CD14-positive monocyte (primary cell): Measurements from ENCODE around the gene CPLANE1. TPM values are rescaled to one million over a fixed set of nuclear protein-coding genes. Genes with fewer than 3 reads are reported as not detected.

Experiments
- DNase-seq, 3 donors: peaks; one replicate each; pipeline ENCODE4 v3.0.0-alpha.2; 2011 to 2022
- H2AFZ ChIP-seq: 2 replicates; pipeline ENCODE4 v1.6.0; 2012; ENCODE audit warnings: mild to moderate bottlenecking, low read depth, low read length, inconsistent platforms; ENCODE audit not compliant: insufficient read depth, poor library complexity, severe bottlenecking
- H3K27ac ChIP-seq, 2 donors: 1 replicate in 1 of 2; 2 replicates in 1 of 2; pipeline ENCODE4 v1.5.1; 2012 to 2013; ENCODE audit warnings: low read length in 2 of 2, control low read depth in 1 of 2, inconsistent platforms in 1 of 2, low read depth in 1 of 2, mild to moderate bottlenecking in 1 of 2
- H3K27me3 ChIP-seq, 2 donors: one replicate each; pipeline versions ENCODE4 v1.6.0 to v1.6.1; 2011 to 2013; ENCODE audit warnings: low read length in 2 of 2; ENCODE audit not compliant: control insufficient read depth in 2 of 2, insufficient read depth in 2 of 2
- H3K36me3 ChIP-seq, 2 donors: replicated peaks in 1 of 2; 1 replicate in 1 of 2; 2 replicates in 1 of 2; pipeline versions ENCODE4 v1.5.1 to v1.6.1; 2012 to 2013; ENCODE audit warnings: low read length in 2 of 2, control low read depth in 1 of 2, inconsistent platforms in 1 of 2, mild to moderate bottlenecking in 1 of 2; ENCODE audit not compliant: insufficient read depth in 2 of 2, control insufficient read depth in 1 of 2
- H3K4me1 ChIP-seq, 2 donors: 1 replicate in 1 of 2; 2 replicates in 1 of 2; pipeline versions ENCODE4 v1.5.1 to v1.6.1; 2012 to 2013; ENCODE audit warnings: low read length in 2 of 2, control low read depth in 1 of 2, inconsistent platforms in 1 of 2, mild to moderate bottlenecking in 1 of 2, moderate library complexity in 1 of 2; ENCODE audit not compliant: insufficient read depth in 2 of 2, control insufficient read depth in 1 of 2
- H3K4me2 ChIP-seq: replicated peaks from 2 replicates; pipeline ENCODE3; 2012; ENCODE audit warnings: low read length, moderate library complexity, mild to moderate bottlenecking; ENCODE audit not compliant: poor library complexity, severe bottlenecking; ENCODE audit errors: extremely low read depth
- H3K4me3 ChIP-seq, 3 experiments: fragments of 200-600 bp in 1 of 3; sonication (generic) in 1 of 3; replicated peaks in 1 of 3; 1 replicate in 2 of 3; 2 replicates in 1 of 3; pipeline ENCODE4 v1.5.1; 2011 to 2013; ENCODE audit warnings: low read length in 3 of 3, mild to moderate bottlenecking in 3 of 3, control low read depth in 2 of 3, low read depth in 2 of 3, inconsistent platforms in 1 of 3, moderate library complexity in 1 of 3
- H3K79me2 ChIP-seq: 2 replicates; pipeline ENCODE4 v1.6.0; 2012; ENCODE audit warnings: mild to moderate bottlenecking, control low read depth, inconsistent platforms, low read length, moderate library complexity; ENCODE audit not compliant: insufficient read depth
- H3K9ac ChIP-seq: 2 replicates; pipeline ENCODE4 v1.6.0; 2017; ENCODE audit warnings: low read length, mild to moderate bottlenecking; ENCODE audit not compliant: insufficient read depth, poor library complexity, severe bottlenecking
- H3K9me3 ChIP-seq, 2 donors: replicated peaks in 1 of 2; 1 replicate in 1 of 2; 2 replicates in 1 of 2; pipeline versions ENCODE4 v1.5.1 to v1.6.1; 2012 to 2013; ENCODE audit warnings: low read length in 2 of 2, control low read depth in 1 of 2; ENCODE audit not compliant: control insufficient read depth in 1 of 2, insufficient read depth in 1 of 2
- H4K20me1 ChIP-seq: 2 replicates; pipeline ENCODE4 v1.6.0; 2012; ENCODE audit warnings: mild to moderate bottlenecking, low read length, control low read depth, moderate library complexity; ENCODE audit not compliant: insufficient read depth
- H3K27ac Mint-ChIP-seq, 7 donors: one replicate each; pipeline ENCODE4 v1.8.0; 2020; ENCODE audit warnings: mild to moderate bottlenecking in 7 of 7, mixed read lengths in 7 of 7, moderate library complexity in 6 of 7, inconsistent platforms in 2 of 7
- H3K27me3 Mint-ChIP-seq, 3 donors: one replicate each; pipeline ENCODE4 v1.8.0; 2021 to 2022; ENCODE audit warnings: low read depth in 3 of 3, mild to moderate bottlenecking in 3 of 3, mixed read lengths in 3 of 3, moderate library complexity in 3 of 3, inconsistent platforms in 1 of 3
- H3K36me3 Mint-ChIP-seq, 2 donors: one replicate each; pipeline ENCODE4 v1.8.0; 2020; ENCODE audit warnings: mixed read lengths in 2 of 2, inconsistent platforms in 1 of 2, mild to moderate bottlenecking in 1 of 2
- H3K4me1 Mint-ChIP-seq: one replicate; pipeline ENCODE4 v1.8.0; 2020; ENCODE audit warnings: mild to moderate bottlenecking, mixed read lengths
- H3K4me3 Mint-ChIP-seq, 2 donors: one replicate each; pipeline ENCODE4 v1.8.0; 2020; ENCODE audit warnings: mild to moderate bottlenecking in 2 of 2, mixed read lengths in 2 of 2, moderate library complexity in 1 of 2
- H3K9me3 Mint-ChIP-seq, 7 donors: one replicate each; pipeline ENCODE4 v1.8.0; 2020 to 2022; ENCODE audit warnings: mixed read lengths in 7 of 7, mild to moderate bottlenecking in 6 of 7, moderate library complexity in 6 of 7, inconsistent platforms in 2 of 7
- WGBS: methylation state at CpG from one replicate; pipeline ENCODE4 v1.1.5; 2013; ENCODE audit warnings: missing lambda C conversion rate; ENCODE audit not compliant: insufficient coverage; 5-methylcytosine and 5-hydroxymethylcytosine counted together
- intact Hi-C, 2 donors: fragments of 100-400 bp; cut with micrococcal nuclease; formaldehyde crosslinking; loops; one replicate each; pipeline versions ENCODE4 v1.15.0 to v1.15.1; 2023
- polyA plus RNA-seq, 3 donors: library from polyadenylated mRNA; depleted of rRNA in 1 of 3; unstranded in 2 of 3; stranded (reverse) in 1 of 3; fragments of 300-500 nt in 2 of 3; fragments of >200 nt in 1 of 3; fragmentation: Illumina TruSeq in 2 of 3; gene quantifications; 1 replicate in 2 of 3; 2 replicates in 1 of 3; pipeline ENCODE4 v1.2.3, GENCODE V29; 2012 to 2021
- TF ChIP-seq, protein P1 (sequence below): fragments of 200-600 bp; IDR thresholded peaks from one replicate; pipeline ENCODE4 v1.8.0; 2022; ENCODE audit warnings: antibody characterized with exemption, mild to moderate bottlenecking

CPLANE1 gene
- polyA plus RNA-seq, 3 donors = 0.25 to 1.6 (median 0.88) TPM

DNA sequence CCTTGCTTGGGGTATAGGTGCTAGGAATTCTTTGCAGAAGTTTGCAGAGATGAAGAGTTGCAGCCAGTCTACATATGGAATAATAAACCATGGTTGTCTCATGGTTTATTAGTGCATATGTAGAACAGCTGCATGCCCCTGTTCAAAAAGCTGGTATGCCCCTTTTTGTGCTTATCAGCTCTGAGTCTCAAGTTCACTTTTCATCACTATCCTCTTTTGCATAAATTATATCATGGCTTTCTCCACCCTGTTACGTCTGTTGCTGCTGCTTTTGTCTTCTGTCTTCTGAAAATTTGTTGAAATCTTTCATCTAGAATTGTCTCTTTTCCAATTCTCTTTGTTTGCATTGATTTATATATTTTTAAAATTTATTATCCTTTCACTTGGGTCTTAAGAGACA lies 172.0 kb downstream of the CPLANE1 start:
- peaks cover 0 to 3% (median 0%) of the 10 kb centered on the region in 7 donors for H3K9me3 Mint-ChIP-seq
- H3K4me1 Mint-ChIP-seq = no peaks in the 10 kb centered on the region
- H3K27ac ChIP-seq = no peak overlapping the region
- no peaks in the 10 kb centered on the region for H3K36me3 ChIP-seq
- peaks cover 0 to 2% (median 0%) of the 10 kb centered on the region in 3 donors for H3K27me3 Mint-ChIP-seq
- peaks cover 0 to 2% of the 10 kb centered on the region in 2 donors for H3K4me1 ChIP-seq
- H2AFZ ChIP-seq = no peak overlapping the region
- intact Hi-C loops = no loop called here
- no peak overlapping the region for H3K9ac ChIP-seq
- no peak overlapping the region for H3K4me3 Mint-ChIP-seq
- WGBS = no CpG with 5 or more reads among the region's 1 CpG
- no peaks in the 10 kb centered on the region for H3K79me2 ChIP-seq
- TF ChIP-seq, protein P1, sequence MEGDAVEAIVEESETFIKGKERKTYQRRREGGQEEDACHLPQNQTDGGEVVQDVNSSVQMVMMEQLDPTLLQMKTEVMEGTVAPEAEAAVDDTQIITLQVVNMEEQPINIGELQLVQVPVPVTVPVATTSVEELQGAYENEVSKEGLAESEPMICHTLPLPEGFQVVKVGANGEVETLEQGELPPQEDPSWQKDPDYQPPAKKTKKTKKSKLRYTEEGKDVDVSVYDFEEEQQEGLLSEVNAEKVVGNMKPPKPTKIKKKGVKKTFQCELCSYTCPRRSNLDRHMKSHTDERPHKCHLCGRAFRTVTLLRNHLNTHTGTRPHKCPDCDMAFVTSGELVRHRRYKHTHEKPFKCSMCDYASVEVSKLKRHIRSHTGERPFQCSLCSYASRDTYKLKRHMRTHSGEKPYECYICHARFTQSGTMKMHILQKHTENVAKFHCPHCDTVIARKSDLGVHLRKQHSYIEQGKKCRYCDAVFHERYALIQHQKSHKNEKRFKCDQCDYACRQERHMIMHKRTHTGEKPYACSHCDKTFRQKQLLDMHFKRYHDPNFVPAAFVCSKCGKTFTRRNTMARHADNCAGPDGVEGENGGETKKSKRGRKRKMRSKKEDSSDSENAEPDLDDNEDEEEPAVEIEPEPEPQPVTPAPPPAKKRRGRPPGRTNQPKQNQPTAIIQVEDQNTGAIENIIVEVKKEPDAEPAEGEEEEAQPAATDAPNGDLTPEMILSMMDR = no peak
- no peak for DNase-seq
- H3K9me3 ChIP-seq = no peaks in the 10 kb centered on the region
- no peak overlapping the region for H3K27ac Mint-ChIP-seq
- H3K4me2 ChIP-seq = no peak overlapping the region
- peaks cover 7 to 8% of the 10 kb centered on the region in 2 donors for H3K36me3 Mint-ChIP-seq
- H3K27me3 ChIP-seq = no peaks in the 10 kb centered on the region
- no peak overlapping the region for H3K4me3 ChIP-seq
- H4K20me1 ChIP-seq = no peaks in the 10 kb centered on the region

DNA sequence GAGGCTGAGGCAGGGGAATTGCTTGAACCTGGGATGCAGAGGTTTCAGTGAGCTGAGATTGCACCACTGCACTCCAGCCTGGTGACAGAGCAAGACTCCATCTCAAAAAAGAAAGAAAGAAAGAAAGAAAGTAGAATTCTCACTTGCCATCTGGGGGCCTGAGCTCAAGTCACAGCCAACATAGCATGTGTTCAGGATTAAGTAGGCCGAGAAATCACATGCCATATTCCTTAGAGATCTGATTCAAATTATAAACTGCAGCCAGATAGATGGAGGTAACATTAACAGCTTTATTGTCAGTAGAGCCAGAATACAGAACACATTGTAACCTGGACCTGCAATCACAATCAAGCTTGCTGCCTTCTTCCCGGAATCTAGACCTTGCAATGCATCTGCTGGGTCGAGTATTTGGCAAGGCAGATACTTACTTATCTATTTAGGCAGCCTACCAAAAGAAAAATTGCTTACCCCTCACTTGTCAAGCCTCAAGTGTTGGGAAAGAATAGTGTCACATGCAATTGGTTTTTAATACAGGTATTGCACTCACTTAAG lies 173.7 kb downstream of the CPLANE1 start:
- Histone ChIP-seq H3K4me2 (no peak overlapping the region), H3K27ac (no peak overlapping the region), H3K27me3 (no peaks in the 10 kb centered on the region), H3K9ac (no peak overlapping the region), H2AFZ (no peak overlapping the region), H3K9me3 (no peaks in the 10 kb centered on the region), H3K36me3 (no peaks in the 10 kb centered on the region), H4K20me1 (no peaks in the 10 kb centered on the region), H3K4me1 (peaks cover 0 to 3% of the 10 kb centered on the region in 2 donors), H3K4me3 (no peak overlapping the region), H3K79me2 (no peaks in the 10 kb centered on the region)
- no peaks in the 10 kb centered on the region for H3K4me1 Mint-ChIP-seq
- no peak for DNase-seq
- TF ChIP-seq, protein P1 = no peak
- no peak overlapping the region for H3K4me3 Mint-ChIP-seq
- 90% methylated on average over 2 of the region's 3 CpGs for WGBS
- peaks cover 0 to under 1% (median 0%) of the 10 kb centered on the region in 3 donors for H3K27me3 Mint-ChIP-seq
- peaks cover 7 to 8% of the 10 kb centered on the region in 2 donors for H3K36me3 Mint-ChIP-seq
- peak overlapping the region in 1 of 7 donors; percentile 0 for H3K27ac Mint-ChIP-seq
- intact Hi-C loops = no loop called here
- peaks cover 0 to 3% (median 0%) of the 10 kb centered on the region in 7 donors for H3K9me3 Mint-ChIP-seq
